NCI-H748 treated with DMSO at 0.1 percent for 48 hours (cell line): Measurements from ENCODE around the gene KRTAP9-1.
"Not testable (repeated sequence)": the region's sequence is repeated elsewhere in the genome, so short reads cannot be mapped to it uniquely, and the experiment has no call there.

ENCODE experiments used
- DNase-seq: peaks from one replicate; lab custom pipeline; 2025; lab: John Stamatoyannopoulos, UW

Gene KRTAP9-1, protein sequence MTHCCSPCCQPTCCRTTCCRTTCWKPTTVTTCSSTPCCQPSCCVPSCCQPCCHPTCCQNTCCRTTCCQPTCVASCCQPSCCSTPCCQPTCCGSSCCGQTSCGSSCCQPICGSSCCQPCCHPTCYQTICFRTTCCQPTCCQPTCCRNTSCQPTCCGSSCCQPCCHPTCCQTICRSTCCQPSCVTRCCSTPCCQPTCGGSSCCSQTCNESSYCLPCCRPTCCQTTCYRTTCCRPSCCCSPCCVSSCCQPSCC

DNA sequence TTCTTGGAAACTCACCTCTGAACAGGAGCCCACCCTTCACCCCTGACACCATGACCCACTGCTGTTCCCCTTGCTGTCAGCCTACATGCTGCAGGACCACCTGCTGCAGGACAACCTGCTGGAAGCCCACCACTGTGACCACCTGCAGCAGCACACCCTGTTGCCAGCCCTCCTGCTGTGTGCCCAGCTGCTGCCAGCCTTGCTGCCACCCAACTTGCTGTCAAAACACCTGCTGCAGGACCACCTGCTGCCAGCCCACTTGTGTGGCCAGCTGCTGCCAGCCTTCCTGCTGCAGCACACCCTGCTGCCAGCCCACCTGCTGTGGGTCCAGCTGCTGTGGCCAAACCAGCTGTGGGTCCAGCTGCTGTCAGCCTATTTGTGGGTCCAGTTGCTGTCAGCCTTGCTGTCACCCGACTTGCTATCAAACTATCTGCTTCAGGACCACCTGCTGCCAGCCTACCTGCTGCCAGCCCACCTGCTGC, at the start of gene KRTAP9-1:
TSS of gene KRTAP9-1 (plus strand) at position 51 of the 482 bp plus-strand sequence. CDS start at position 51, 0 bp downstream.
- not testable (repeated sequence) for DNase-seq

DNA sequence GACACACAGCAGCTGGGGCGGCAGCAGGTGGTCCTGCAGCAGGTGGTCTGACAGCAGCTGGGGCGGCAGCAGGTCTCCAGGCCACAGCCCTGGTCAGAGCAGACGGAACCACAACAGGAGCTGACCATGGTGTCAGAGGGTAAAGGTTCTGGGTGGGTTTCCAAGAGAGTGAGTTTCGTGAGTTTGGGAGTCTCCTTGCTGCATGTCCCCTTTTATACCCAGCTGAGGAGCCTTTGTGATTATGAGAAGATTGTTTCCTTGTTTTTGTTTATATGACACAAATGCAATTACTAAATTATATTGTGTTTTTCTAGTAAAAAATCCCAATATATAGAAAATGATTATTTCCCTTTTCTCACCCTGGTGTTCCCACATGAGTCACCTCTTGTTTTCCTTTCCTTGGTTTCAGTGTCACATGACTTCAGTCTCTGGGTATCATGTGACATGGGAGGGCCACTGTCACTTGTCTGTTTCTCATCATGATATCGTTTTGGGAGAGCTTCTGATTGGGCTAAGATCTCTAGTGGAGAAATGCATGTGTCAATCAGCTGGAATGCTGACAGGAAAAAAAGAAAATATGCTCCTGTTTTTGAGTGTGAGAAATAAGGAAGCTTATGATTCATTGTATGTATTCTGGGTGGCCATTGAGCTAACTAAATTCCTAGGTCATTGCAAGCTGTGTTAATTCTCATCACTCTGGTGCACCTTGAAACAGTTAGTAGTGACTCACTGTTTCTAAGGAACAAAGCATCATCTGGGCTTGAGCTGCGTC, 49.1 kb upstream of the KRTAP9-1 start, which contains the start of gene KRTAP4-6:
TSS of gene KRTAP4-6 (minus strand) at position 185 of the 772 bp plus-strand sequence. CDS start at position 128, 57 bp downstream.
- no peak for DNase-seq

DNA sequence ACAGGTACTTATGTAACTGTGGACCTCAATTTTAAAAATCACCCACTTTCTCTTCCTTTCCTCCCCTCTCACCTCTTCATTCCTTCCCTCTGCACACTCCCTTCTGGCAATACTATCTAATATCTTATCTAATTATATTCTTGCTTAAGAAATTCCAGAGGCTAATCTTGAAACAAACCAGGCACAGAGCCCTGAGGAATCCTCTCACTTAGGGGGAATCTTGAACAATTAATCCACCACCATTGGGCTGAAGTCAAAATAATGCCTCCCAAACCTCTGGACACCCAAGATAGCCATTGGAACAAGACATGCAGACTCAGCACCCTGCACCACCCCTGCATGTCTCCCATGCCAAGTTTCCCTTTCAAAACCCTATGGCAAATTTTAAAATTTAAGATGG, 48.3 kb upstream of the KRTAP9-1 start:
- no peak for DNase-seq

DNA sequence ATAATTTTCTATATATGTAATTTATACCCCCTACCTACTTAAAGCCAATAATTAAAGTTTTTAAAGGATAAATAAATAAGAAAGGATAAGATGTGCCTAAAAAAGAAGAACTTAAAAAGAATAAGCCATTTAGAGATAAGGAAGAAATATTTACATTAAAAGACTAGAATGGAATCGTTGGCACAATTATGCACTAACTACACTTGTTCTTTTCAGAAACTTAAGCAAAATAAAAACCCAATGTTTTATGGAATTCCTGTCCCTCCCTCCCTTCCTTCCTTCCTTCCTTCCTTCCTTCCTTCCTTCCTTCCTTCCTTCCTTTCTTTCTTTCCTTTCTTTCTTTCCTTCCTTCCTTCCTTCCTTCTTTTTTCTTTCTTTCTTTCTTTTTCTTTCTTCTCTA, 44.8 kb upstream of the KRTAP9-1 start:
- no peak for DNase-seq

DNA sequence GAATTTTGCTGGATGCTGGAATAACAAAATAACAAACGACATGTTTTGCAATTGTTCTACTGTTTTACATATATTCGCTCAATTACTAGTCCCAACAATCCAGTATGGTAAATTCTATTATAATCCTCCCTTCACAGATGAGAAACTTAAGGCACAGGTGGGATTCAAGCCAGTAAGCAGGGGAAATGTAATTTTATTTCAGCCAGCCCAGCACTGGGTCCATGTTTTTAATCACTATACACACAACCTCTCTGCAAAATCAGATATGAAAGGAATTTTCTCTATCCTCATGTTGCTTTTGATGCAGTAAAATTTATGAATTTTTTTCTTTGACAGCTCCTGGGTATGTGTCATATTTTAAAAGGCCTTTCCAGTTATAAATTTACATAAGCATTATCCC, 44.4 kb upstream of the KRTAP9-1 start:
- DNase-seq = no peak

DNA sequence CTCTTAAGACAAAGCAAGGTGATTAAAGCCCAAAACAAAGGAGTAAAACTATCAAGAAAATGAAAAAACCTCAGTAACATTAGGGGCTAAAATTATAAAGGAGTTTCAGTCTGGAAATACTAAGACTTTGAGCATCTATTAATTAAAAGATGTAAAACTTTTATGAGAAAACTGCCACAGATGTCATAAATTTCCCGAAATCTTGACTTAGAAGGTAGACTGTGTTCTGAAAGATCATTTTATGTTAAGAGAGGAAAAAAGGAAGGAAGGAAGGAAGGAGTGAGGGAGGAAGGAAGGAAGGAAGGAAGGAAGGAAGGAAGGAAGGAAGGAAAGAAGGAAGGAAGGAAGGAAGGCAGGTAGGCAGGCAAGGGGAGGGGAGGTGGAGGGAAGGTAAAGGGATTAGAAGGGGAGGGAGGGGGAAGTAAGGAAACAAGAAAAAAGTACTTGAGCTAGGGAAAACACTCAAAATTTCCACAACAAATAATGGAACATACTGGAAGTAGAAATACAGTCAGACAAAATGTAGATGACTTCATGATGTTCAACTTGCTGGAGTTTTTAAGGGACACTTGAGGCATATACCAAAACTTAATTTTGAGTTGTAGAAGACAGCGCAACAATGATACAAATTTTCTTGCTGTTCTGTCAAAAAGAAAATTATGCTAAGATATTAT, 42.0 kb upstream of the KRTAP9-1 start:
- DNase-seq = no peak

DNA sequence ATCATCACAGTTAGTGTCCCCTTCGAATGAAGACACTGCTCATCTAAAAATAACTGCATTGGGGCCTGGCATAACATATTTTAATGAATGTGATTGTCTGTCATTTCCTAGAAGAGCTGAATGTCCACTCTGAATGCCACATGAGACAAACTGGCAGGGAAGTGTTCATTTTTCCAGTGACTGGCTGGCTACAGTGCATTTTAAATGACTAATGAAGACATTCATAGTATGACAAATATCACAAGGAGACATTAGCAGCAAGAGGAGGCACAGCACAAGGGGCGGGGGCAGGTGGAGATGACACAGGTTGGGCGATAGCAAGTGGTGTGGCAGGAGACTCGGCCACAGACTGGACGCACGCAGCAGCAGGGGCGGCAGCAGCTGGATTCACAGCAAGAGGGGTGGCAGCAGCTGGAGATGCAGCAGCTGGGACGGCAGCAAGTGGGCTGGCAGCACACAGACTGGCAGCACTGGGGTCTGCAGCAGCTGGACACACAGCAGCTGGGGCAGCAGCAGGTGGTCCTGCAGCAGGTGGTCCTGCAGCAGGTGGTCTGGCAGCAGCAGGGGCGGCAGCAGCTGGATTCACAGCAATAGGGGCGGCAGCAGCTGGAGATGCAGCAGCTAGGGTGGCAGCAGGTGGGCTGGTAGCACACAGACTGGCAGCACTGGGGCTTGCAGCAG, 40.6 kb upstream of the KRTAP9-1 start:
- DNase-seq = not testable (repeated sequence)

DNA sequence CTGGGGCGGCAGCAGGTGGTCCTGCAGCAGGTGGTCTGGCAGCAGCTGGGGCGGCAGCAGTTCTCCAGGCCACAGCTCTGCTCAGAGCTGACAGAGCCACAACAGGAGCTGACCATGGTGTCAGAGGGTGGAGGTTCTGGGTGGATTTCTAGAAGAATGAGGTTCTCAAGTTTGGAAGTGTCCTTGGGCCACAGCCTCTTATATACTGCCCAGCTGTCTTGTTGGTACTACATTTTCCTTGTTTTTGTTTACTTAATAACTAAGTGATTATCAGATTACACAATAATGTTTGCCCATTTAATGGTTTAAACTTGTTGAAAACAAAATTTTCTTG, 40.1 kb upstream of the KRTAP9-1 start, which contains the start of gene KRTAP4-5:
TSS of gene KRTAP4-5 (minus strand) at position 174 of the 334 bp plus-strand sequence. CDS start at position 116, 58 bp downstream.
- no peak for DNase-seq

DNA sequence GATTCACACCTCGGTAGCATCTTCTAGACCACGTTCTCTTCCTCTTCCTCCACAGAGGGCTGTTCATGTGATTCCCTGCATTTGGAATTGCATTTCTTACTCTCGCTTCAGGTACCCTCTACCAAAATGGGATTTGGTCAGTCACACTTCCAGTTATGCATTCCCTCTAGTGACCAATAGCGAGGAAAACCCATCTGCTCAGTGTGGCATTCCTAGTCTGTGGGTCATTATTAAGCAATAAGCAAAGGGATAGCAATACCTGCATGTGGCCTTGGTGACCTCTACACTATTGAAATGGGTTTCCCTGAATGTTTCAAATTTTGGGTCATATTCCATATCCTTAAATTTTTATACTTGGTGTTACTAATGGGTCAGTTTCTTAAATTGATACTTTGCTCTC, 39.7 kb upstream of the KRTAP9-1 start:
- DNase-seq = no peak

DNA sequence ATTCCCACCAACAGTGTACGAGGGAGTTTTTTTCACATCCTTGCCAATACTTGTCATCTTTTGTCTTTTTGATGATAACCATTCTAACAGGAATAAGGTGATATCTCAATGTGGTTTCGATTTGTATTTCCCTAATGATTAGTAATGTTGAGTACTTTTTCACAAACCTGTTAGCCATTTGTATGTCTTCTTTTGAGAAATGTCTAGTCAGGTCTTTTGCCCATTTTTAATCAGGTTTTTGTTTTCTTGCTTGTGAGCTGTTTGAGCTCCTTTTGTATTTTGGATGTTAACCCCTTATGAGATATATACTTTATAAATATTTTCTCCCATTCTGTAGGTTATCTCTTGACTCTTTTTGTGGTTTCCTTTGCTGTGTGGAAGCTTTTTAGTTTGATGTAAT, 38.2 kb upstream of the KRTAP9-1 start:
- no peak for DNase-seq

DNA sequence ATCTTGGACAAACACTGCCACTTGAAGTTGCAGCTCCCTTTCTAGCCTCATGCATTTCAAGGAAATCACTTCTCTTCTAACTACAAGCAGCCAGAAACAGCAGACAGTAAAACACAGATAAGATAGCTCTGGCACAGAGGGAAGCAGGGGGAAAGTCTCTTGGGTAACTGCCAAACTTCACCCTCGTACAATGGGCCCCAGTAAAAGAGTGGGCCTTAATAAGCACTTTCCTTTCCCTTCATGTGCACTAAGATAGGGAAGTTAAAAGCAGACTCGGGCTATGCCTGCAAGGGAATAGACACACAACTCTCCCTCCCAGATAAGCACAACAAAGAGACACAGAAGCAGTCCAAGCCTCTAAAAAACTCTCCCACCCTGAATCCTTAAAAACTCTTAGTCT, 35.8 kb upstream of the KRTAP9-1 start:
- DNase-seq = no peak

DNA sequence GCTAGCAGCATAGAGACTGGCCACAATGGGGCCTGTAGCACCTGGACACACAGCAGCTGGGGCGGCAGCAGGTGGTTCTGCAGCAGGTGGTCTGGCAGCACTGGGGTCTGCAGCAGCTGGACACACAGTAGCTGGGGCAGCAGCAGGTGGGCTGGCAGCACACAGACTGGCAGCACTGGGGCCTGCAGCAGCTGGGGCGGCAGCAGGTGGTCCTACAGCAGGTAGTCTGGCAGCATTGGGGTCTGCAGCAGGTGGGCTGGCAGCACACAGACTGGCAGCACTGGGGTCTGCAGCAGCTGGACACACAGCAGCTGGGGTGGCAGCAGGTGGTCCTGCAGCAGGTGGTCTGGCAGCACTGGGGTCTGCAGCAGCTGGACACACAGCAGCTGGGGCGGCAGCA, 29.5 kb upstream of the KRTAP9-1 start:
- DNase-seq = not testable (repeated sequence)

DNA sequence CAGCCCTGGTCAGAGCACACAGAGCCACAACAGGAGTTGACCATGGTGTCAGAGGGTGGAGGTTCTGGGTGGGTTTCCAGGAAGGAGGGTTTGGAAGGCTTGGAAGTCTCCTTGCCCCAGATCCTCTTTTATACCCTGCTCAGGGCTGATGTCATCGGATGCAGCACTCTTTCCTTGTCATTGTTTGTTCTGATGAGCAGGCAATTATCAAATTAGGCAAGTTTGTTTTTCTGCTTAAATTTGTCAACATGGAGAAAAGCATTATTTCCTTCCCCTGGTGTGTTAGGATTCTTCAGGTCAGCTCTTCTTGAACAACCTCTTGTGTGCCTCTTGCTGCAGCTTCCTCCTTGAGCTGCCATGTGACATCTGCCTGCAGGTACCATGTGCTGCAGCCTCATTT, 29.0 kb upstream of the KRTAP9-1 start, which contains the start of gene KRTAP4-4:
TSS of gene KRTAP4-4 (minus strand) at position 101 of the 400 bp plus-strand sequence. CDS start at position 44, 57 bp downstream.
- DNase-seq = no peak

DNA sequence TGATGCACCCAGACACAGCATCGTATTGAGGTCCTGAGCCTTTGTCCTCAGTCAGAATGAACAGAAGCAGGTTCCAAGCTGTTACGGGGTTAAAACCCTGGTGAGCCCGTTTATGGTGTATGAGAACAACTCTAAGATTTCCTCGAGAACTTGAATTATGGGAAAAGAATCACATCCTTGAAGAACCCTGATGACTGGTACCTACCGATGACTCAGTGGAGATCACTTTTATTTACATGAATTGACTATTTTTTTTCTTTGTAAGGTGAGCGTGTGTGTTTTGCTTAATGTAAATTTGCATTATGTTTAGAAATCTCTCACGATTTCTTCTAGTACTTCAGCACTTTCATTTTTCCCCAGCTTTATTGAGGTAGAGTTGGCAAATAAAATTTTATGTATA, 25.9 kb upstream of the KRTAP9-1 start:
- DNase-seq = no peak

DNA sequence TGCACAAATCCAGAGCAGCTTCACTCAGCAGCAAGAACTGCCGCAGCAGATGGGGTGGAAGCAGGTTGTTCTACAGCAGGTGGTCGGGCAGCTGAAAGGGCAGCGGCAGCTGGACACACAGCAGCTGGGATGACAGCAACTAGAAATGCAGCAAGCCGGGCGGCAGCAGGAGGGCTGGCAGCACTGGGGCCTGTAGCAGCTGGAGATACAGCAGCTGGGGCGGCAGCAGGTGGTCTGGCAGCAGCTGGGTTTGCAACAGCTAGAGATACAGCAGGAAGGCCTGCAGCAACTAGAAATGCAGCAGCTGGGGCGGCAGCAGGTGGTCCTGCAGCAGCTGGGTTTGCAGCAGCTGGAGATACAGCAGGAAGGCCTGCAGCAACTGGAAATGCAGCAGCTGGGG, 22.1 kb upstream of the KRTAP9-1 start:
- DNase-seq = no peak

DNA sequence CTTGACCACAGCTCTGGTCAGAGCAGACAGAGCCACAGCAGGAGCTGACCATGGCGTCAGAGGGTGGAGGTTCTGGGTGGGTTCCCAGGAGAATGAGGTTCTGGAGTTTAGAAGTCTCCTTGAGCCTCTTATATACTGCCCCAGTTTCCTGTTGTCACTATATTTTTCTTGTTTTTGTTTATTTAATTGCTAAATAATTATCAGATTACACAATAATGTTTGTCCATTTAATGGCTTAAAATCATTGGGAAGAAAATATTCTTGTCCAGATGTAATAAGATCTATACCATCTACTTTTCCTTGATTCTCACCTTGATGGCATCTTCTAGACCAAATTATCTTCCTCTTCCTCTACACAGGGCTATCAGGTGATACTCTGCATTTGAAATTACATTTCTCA, 21.6 kb upstream of the KRTAP9-1 start, which contains the start of gene KRTAP4-3:
TSS of gene KRTAP4-3 (minus strand) at position 101 of the 400 bp plus-strand sequence. CDS start at position 52, 49 bp downstream.
- DNase-seq = no peak

DNA sequence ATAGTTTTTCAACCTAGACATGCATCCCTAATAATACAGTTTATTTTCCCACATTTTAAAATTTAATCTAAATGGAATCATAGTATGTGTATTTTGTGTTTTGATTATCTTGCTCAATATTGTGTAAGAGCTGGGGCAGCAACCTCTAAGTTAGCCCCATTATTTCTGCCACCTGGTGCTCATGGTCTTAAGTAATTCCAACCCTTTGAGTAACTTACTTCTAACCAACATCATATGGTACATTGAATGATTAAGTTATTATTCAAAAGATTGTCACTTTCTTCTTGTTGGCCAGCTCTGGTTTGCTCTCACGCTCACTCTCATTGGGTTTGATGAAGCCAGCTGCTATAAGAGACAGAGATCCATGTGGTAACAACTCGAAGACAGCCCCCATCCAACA, 17.8 kb upstream of the KRTAP9-1 start:
- DNase-seq = no peak

DNA sequence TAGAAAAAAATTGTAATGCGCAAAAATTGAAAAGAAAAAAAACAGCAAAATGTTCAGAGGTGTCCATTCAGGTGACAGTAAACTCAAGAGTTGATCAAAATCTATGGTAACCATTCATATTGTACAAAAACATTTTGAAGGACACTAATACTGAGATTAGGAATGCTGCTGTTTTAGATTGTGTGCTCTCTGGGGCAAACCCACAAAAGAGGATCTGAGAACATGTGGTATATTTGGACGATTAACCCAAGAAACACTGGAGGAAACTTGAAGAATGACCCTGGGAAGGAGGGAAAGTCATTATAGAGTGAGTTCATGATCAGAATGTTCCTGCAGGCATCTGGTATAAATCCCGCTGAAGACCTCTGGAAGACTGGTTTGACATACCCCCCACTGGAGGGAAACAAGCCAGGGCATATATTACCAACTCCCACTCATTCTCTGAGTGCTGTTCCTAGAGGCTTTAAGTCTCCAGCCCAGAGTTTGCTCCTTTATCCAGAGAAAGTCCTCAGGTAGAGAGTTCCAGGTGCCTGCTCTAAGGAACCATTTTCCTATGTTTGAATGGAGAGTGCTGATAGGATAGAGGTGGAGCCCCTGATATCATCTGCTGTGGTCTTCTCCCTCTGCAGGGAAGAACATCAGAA, 12.8 kb upstream of the KRTAP9-1 start:
- DNase-seq = no peak

DNA sequence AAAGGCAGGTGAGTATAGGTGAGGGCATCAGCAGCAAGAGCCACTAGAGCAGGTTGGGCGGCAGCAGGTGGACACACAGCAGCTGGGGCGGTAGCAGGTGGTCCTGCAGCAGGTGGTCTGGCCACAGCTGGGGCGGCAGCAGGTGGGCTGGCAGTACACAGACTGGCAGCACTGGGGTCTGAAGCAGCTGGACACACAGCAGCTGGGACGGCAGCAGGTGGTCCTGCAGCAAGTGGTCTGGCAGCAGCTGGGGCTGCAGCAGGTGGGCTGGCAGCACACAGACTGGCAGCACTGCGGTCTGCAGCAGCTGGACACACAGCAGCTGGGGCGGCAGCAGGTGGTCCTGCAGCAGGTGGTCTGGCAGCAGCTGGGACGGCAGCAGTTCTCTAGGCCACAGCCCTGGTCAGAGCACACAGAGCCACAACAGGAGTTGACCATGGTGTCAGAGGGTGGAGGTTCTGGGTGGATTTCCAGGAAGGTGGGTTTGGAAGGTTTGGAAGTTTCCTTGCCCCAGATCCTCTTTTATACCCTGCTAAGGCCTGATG, 11.9 kb upstream of the KRTAP9-1 start, which contains the start of gene KRTAP4-2:
TSS of gene KRTAP4-2 (minus strand) at position 495 of the 545 bp plus-strand sequence. CDS start at position 438, 57 bp downstream.
- DNase-seq = no peak

DNA sequence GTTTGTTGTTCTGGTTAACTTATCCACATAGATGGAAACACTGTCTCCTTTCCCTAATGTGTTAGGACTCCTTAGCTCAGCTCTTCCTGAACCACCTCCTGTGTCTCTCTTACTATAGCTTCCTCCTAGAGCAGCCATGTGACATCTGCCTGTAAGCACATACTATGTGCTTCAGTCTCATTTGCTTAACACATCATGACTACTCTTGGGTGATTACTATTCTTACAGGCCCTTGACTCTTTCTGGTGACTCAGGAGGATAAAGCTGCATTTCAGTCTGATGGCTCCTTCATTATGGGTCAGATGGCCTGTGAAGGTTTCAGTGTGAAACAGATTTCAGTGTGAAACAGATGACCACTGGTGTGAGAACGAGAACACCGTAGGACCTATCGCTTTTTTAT, 11.3 kb upstream of the KRTAP9-1 start:
- no peak for DNase-seq
